NCI-H524 (cell line): Measurements from ENCODE around the gene ULBP3.

Source experiments
- DNase-seq, 2 experiments: peaks; one replicate each; lab custom pipeline; 2025; lab: John Stamatoyannopoulos, UW

The ULBP3 gene

DNA sequence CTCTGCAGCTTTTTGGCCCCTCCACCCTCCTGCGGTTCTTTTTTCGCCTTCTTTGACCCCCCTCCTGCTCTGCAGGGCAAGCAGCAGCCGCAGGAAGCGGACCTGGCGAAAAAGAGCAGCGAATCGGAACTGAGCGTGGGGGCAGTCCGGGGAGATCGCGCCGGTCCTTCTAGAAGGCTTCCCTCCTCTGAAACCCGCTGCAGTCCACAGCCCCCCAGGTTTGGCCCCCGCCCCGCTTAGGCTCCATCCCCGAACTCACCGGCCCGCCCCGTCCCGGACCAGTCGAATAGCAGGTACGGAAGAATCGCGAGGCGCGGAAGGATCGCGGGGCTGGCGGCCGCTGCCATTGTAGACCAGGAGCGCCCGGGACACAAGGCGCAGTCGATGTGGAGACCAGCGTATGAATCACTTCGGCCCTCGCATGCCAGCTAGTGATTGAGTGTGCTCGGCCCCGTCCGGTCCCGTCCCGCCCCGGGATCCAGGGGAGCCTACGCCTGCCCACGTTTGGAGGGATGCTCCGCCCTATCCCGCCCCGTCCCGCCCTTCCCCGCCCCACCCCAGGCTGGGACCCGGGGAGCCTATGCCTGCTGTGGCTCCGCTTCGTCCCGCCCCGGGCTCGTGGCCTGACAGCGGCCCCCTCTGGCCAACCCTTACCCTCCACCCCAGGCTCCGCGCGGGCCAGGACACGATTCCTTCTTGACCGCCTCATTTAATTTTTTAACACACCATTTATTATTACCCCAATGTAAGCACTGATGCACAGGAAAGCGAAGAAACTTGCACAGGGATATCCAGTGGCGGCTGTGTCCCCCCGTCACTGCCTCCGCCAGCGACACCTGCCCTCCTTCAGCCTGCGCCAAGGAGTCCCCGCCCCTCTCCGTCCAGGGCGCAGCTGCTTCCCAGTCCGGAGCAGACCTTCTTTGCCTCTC lies at the start of gene ULBP3:
Gene ULBP3, minus strand, starts transcription at position 402 of the 929 bp plus-strand sequence. Its CDS starts 55 bp downstream, at position 347.
- DNase-seq: peak; percentile 88 to 90

DNA sequence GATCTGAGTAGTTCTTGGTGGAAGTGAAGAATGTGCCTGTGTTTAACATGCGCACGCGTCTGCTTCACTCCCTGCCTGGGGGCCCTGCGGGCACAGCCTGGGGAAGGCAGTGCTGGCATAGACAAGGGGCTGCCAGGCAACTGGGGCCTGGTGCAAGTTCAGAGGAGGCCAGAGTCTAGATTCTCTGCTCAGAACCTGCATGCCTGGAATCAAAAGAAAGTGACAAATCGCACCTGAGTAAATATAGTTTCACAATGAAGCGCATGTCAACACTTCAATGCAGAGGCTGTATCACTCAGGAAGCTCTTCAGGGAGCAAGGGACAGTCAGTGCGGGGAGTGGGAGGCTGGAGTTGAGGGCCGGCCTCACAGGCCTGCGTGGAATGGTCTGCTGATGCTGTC lies 49.7 kb upstream of the ULBP3 start:
- DNase-seq: no peak

DNA sequence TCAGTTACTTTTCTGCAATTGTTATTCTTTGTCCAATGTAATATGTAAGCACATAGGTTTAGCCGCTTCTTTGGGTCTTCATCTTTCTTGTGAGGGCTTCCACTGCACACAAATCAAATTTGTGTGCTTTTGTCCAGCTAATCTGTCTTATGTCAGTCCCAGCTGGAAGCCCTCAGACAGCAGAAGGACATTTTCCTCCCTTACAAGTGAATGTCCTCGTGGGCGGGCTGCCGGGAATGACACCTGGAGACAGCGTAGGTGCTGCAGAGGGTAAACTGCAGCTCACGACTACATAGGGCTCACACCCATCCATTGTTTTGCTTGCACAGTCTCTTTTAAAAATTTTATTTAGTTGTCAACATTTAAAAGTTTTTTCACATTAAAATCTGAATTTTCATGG lies 49.3 kb upstream of the ULBP3 start:
- no peak for DNase-seq

- DNase-seq: no peak
Observed at GRCh38 chr6:150116200-150116800, 47.4 kb upstream of the ULBP3 start.

GRCh38 chr6:150115769-150116168 lies 46.8 kb upstream of the ULBP3 start:
- DNase-seq: no peak

GRCh38 chr6:150112233-150112632 lies 43.3 kb upstream of the ULBP3 start:
- no peak for DNase-seq

DNA sequence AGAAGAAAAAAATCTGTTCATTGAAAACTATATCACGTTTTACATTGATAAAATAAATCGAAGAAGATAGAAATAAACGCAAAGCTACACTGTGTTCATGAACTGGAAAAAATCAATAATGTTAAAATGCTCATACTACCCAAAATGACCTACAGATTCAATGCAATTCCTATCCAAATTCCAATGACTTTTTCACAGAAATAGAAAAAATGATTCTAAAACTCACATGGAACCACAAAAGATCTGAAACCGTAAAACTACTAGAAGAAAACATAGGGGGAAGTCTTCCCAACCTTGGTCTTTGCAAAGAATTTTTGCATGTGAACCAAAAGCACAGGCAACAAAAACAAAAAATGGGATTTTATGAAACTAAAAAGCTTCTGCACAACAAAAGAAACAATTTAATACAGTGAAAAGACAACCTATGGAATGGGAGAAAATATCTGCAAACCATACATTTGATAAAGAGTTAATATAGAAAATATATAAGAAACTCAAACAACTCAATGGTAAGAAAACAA lies 33.9 kb upstream of the ULBP3 start:
- DNase-seq: no peak

GRCh38 chr6:150100745-150101144 lies 31.8 kb upstream of the ULBP3 start:
- DNase-seq: no peak

GRCh38 chr6:150099953-150100352 lies 31.0 kb upstream of the ULBP3 start:
- DNase-seq: no peak

DNA sequence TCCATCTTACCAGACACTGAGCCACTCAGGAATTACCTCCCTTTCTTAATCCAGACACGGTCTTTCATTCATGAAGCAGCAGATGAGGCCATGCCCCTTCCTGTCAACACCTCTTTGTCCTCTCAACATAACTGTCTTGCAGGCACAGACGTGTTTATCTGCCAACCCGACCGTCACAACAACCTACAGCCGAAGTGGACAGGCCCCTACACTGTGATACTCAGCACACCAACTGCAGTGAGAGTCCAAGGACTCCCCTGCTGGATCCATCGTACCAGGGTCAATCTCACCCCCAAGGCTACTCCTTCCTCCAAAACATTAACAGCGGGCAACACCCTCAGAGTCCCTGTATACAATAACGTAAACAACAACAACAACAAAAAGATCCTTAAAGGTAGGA lies 30.6 kb upstream of the ULBP3 start:
- no peak for DNase-seq

DNA sequence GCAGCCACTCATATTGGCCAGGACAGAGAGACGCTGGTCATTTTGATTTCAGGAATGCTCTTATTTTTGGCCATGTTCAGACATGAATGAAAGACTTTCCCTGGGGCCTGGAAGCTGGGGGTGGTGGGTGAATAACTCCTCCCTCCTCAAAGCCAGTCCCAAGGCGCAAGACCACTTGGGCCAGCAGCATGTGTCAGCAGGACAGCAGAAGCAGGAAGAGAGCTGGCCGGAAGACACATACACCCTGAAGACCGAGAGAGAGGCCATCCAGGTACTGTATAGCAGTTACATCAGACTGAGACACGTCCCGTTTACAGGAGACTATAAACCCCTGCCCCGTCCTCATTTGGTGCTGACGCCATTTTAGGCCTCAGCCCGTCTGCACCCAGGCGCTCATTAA lies 29.2 kb upstream of the ULBP3 start:
- DNase-seq: no peak

DNA sequence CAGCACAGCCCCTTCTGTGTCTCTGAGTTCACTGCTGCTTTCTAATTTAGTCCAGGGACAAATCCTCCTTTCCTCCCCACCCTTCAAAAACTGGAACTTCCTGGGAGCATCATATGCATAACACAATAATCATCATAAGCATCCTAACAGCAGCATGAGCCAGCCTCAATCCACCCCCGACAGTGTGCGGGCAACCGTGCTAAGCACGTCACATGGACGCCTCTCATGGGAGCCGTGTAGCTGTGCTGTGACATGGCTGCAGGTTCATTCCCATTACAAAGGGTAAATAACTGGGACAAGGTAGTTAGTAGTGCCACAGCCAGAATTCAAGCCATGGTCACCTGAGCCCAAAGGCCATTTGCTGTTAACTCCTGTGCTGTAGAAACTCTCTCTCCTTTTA lies 24.5 kb upstream of the ULBP3 start:
- DNase-seq: no peak

- DNase-seq: no peak
Observed at GRCh38 chr6:150091476-150091875, 22.6 kb upstream of the ULBP3 start.

- no peak for DNase-seq
Observed at GRCh38 chr6:150090328-150090727, 21.4 kb upstream of the ULBP3 start.

DNA sequence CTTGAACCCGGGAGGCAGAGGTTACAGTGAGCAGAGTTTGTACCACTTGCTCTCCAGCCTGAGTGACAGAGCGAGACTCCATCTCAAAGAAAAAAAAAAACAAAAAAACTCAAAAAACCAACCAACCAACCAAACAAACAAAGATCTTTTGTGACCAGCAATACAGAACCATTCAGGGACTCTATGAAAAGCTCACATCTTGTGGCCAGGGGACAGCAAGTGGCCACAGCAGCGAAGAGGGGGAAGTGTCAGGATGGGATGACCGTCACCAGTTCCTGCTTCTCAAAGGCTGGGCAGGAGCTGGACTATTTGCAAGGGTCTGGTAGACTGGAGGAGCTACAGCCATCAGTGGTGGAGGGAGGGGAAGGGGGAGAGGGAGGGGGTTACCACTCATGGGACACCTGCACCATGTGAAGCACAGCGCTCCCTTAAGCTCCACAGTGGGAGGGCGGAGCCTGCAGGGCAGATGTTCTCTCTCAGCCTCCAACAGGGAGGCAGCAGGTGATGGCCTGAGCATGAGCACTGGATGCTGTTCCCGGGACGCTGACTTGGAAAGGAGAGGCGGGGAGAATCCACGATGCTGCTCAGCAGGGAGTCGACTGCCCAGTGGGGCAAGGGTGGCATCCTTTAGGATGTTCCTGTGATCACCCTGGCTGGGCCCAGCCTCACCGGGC lies 19.7 kb upstream of the ULBP3 start:
- DNase-seq: peak in 1 of 2 experiments; percentile 29

DNA sequence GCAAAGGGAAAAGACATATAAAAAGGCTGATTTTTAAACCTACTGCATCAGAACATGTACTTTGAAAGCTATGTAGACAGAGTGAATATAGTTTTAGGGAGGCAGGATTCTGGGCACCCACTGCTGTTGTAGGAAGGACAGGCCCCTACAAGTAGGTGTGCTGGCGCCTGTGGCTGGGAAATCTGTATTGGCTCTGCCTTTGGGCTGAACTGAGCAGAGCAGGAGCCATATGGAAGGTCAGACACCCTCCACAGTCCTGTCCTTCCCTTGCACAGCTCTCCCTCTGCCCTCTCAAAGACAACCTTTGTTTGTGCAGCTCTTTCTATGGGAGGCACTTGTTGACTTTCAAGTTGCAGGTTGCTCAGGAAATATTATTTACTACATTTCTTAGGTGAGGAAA lies 18.4 kb upstream of the ULBP3 start:
- DNase-seq: no peak

DNA sequence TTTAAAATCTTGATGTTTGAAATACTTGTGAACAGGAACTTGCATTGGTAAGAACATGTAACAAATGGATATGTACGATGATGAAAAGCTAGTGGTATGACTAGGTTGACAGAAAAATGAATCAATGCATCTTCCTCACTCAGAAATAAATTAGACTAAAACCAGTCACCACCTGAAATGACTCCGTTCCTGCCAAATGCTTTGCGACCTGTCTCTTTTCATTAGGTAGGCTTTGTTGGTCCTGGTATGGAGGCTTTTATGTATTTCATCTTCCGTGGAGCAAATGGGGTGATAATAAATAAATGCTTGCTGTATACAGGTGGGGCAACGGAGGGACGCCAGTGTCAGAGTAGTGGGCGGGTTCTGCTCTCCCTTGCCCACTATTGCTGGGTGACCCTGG lies 17.1 kb upstream of the ULBP3 start:
- DNase-seq: no peak

GRCh38 chr6:150084426-150084825 lies 15.5 kb upstream of the ULBP3 start:
- no peak for DNase-seq

DNA sequence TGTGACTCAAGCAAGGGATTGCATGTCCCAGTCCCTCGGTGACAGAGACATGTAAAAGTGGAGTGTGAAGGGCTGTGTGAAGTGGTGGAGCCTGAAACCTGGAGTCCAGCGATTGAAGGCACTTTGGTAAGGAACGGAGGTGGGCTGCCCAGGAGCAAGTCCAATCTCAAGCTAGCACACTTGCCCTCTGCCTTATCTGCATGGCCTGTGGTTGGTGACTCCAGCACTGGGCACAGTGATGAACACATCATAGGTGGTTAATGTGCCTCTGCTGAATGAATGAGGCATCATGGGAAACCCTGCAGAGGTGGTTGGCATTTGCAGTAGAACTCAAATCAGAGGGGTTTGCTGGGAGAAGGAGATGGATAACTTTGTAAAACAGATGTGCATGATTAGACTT lies 14.9 kb upstream of the ULBP3 start:
- DNase-seq: no peak

DNA sequence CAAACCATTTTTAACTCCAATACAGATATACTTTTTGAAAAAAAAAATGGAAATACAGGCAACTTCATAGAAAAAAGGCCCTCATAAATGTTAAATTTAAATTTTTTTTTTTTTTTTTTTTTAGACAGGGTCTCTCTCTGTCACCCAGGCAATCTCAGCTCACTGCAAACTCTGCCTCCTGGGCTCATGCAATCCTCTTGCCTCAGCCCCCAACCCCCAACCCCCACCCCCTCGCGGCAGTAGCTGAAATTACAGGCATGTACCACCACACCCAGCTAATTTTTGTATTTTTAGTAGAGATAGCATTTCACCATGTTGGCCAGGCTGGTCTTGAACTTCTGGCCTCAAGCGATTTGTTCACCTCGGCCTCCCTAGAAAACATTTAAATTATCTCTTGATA lies 12.8 kb upstream of the ULBP3 start:
- DNase-seq: no peak

DNA sequence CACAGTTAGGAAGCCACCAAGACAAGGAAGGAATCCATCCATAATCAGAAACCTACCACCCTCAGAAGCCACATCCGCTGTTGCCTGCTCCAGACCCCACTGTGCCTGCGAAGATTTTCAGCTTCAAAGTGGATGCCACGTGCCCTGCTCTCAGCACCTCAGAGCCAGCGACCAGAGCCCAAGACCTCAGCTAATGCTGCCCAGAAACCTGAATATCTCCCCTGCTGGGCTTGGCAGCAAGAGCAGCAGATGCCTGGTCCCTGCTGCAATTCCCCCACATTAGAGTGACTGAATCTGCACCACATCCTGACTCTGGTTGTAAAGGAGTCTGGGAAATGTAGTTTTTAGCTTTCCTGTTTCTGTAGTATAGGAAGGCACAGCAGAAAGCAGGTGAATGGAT lies 10.7 kb upstream of the ULBP3 start:
- DNase-seq: peak; percentile 23 to 51

GRCh38 chr6:150078788-150079187 lies 9.9 kb upstream of the ULBP3 start:
- DNase-seq: peak in 1 of 2 experiments; percentile 20
